ENCODE measurements around the gene PHF13.

The PHF13 gene

DNA sequence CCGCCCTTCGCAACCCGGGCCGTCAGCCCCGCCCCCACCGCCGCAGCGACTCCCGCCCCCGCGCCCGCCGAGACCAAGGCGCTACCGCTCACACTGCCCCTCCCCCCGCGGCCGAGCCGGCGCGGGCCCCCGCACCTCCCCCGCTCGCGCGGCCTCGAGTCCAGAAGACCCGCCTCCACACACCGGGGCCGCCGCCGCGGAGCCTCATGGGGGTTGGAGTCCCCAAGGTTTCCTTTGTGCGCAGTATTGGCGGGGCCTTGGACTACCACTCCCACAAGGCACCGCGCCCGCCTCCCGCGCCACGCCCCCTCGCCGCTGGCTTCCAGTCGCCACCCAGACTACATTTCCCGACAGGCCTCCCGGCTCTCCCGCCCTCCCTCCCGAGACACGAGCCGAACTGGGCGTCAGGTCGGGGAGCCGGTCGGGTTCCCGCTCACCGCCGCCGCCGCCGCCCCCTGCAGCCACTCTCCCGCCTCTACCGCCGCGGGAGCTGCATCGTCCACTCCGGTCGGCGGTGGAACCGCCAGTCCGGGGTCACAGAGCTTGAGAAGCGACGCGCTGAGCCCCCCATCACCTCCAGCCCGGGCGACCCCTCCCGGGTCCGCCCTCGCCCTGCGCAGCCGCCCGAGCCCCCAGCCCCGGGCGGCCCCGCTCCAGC is at the start of gene PHF13:
Gene PHF13, plus strand, starts transcription at position 371 of the 658 bp plus-strand sequence. CDS start 336 bp downstream, outside the sequence.
- peak; percentile 99 to 100 for DNase-seq

DNA sequence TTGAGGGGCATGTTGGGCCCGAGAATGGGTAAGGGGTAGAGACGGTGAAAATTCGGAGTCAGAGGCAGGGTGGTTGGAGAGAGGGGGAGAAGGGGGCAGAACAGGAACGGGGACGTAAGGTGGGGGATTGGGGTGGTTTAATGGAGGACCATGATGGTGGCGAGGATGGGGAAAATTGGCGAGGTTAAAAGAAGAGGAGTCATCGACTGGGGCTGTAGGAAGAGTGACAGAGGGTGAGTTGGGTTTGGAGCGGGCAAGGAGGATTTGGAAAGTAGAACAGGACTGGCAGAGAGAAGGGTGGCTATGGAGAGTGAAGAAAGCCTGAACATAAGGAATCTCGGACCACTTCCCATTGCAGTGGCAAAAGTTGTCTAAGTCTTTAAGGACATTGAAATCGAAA is 44.5 kb upstream of the PHF13 start:
- no peak for DNase-seq

DNA sequence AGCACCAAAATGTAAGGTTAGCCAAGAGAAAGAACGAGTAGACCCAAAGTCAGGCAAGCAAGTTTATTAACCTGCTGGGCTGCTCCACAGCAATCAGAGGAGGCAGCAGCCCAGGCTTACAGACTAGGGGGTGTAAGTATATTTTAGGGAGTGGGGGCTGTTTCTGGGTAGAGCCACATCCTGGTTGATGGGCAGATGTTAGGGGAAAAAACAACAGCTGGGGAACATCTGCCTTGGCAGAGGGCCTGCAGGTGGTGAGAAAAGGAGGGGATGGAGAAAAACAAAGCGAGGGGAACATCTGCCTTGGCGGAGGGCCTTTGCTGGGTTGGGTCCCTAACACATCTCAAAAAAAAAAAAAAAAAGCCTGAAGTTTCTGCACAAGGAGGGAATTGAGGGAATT is 43.4 kb upstream of the PHF13 start:
- DNase-seq, result no peak

DNA sequence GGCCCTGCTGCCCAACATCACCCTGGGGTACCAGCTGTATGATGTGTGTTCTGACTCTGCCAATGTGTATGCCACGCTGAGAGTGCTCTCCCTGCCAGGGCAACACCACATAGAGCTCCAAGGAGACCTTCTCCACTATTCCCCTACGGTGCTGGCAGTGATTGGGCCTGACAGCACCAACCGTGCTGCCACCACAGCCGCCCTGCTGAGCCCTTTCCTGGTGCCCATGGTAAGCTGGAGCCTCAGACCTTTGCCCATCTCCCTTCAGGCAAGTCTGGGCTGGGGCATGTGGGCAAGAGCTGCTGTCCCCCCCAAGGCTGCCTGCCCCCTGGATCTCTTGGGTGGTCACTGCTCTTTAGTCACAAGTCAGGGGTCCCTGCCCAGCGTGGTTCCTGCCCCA is 42.5 kb upstream of the PHF13 start:
- no peak for DNase-seq

DNA sequence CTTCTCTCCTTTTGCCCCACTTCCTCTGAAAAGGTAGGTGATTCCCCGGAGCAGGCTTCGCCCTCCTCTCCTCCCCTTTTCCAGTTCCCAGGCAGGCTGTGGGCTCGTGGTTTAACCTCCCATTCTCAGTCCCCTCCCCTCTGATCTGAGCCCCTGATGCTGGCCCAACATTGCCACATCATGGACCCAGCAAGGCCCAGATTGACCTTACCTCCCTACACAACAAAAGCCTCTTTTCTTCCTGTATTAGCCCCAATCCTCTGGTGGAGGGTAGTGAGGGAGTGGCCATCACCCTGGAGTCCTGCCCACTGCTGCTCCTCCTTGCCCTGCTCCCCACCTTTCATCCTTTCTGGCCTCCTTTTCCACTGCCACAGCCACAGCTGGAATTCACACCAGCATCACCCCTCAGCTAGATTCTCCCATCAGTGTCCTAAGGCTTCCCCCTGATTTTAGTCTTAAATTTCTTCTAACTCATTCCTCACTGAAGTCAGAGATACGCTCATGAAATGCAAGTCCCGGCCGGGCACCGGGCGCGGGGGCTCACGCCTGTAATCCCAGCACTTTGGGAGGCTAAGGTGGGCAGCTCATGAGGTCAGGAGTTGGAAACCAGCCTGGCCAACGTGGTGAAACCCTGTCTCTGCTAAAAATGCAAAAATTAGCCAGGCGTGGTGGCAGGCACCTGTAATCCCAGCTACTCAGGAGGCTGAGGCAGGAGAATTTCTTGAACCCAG is 40.7 kb upstream of the PHF13 start:
- DNase-seq, result no peak

DNA sequence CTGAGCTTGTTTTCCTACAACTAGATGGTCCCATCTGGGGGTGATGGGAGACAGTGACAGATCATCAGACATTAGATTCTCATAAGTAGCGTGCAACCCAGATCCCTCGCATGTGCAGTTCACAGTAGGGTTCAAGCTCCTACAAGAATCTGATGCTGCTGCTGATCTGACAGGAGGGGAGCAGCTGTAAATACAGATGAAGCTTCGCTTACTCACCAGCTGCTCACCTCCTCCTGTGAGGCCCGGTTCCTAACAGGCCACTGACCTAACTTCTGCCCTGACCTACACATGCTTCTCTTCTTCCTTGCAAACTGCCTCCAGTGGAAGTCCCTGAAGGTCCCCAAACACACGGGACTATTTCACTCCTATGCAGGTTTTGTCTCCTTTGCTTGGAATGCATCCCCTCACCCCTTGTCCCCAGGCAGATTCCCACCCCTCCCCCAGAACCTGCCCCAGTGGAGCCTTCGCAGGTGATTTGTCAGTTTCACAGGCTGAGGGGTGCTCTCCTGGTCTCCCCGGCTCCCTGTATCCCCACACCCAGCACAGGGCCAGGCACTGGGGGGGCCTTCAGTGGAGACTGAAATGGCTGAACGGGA is 39.4 kb upstream of the PHF13 start:
- no peak for DNase-seq

DNA sequence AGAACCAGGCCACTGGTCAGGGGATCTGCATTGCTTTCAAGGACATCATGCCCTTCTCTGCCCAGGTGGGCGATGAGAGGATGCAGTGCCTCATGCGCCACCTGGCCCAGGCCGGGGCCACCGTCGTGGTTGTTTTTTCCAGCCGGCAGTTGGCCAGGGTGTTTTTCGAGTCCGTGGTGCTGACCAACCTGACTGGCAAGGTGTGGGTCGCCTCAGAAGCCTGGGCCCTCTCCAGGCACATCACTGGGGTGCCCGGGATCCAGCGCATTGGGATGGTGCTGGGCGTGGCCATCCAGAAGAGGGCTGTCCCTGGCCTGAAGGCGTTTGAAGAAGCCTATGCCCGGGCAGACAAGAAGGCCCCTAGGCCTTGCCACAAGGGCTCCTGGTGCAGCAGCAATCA is 38.7 kb upstream of the PHF13 start:
- DNase-seq, result no peak

DNA sequence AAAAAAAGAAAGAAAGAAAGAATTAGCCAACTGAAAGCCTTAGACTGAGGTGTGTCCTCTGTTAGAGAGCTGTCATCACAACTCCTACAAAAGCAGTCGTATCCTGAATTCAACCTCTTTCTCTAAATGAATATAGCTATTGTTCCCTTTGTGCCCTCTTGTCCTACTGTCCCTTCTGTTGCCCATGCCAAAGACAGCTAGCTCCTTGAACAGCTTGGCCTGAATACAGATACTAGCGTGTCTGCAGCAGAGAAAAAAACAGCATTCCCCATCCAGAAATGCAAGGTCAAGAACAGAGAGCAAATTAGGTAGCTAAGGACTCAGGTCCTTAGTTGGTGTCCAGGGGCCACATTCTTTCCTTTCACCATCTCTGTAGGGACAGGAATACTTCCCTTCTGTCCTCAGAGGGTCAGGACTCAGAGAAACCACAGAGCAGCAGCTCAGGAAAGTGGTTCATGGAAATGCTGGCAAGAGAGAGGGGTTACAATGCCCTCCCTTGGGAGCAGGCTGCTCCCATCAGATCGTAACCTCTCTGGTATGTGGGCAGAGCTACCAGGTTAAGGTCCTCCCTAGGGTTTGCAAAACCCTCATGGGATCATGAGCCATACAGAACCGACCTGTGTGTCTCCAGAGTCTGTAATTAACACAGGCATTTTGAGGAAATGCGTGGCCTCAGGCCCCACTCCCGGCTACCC is 35.6 kb upstream of the PHF13 start:
- no peak for DNase-seq

DNA sequence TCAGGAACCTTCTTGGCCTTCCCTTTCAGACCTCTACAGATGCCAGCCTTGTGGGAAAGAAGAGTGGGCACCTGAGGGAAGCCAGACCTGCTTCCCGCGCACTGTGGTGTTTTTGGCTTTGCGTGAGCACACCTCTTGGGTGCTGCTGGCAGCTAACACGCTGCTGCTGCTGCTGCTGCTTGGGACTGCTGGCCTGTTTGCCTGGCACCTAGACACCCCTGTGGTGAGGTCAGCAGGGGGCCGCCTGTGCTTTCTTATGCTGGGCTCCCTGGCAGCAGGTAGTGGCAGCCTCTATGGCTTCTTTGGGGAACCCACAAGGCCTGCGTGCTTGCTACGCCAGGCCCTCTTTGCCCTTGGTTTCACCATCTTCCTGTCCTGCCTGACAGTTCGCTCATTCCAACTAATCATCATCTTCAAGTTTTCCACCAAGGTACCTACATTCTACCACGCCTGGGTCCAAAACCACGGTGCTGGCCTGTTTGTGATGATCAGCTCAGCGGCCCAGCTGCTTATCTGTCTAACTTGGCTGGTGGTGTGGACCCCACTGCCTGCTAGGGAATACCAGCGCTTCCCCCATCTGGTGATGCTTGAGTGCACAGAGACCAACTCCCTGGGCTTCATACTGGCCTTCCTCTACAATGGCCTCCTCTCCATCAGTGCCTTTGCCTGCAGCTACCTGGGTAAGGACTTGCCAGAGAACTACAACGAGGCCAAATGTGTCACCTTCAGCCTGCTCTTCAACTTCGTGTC is 34.7 kb upstream of the PHF13 start:
- no peak for DNase-seq

DNA sequence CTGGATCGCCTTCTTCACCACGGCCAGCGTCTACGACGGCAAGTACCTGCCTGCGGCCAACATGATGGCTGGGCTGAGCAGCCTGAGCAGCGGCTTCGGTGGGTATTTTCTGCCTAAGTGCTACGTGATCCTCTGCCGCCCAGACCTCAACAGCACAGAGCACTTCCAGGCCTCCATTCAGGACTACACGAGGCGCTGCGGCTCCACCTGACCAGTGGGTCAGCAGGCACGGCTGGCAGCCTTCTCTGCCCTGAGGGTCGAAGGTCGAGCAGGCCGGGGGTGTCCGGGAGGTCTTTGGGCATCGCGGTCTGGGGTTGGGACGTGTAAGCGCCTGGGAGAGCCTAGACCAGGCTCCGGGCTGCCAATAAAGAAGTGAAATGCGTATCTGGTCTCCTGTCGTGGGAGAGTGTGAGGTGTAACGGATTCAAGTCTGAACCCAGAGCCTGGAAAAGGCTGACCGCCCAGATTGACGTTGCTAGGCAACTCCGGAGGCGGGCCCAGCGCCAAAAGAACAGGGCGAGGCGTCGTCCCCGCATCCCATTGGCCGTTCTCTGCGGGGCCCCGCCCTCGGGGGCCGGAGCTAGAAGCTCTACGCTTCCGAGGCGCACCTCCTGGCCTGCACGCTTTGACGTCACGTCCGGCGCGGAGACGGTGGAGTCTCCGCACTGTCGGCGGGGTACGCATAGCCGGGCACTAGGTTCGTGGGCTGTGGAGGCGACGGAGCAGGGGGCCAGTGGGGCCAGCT is 34.0 kb upstream of the PHF13 start, which contains the start of gene ZBTB48:
Gene ZBTB48, plus strand, starts transcription at position 621 of the 745 bp plus-strand sequence. CDS start 616 bp downstream, outside the sequence.
- DNase-seq, result peak; percentile 99 to 100

DNA sequence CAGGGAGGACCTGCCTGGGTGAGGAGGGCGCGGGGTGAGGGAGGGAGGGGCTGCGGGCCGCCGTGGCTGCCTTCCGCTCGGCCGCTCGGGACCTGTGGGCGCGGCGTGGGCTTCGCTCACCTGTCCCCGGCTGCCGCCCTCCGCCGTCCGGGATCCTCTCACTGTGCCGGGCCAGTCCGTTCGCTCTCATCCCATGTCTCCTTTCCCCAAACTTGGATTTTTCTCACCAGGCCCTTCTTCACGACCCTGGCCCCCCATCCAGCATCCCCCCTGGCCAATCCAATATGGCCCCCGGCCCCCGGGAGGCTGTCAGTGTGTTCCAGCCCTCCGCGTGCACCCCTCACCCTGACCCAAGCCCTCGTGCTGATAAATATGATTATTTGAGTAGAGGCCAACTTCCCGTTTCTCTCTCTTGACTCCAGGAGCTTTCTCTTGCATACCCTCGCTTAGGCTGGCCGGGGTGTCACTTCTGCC is 33.4 kb upstream of the PHF13 start:
- no peak for DNase-seq

DNA sequence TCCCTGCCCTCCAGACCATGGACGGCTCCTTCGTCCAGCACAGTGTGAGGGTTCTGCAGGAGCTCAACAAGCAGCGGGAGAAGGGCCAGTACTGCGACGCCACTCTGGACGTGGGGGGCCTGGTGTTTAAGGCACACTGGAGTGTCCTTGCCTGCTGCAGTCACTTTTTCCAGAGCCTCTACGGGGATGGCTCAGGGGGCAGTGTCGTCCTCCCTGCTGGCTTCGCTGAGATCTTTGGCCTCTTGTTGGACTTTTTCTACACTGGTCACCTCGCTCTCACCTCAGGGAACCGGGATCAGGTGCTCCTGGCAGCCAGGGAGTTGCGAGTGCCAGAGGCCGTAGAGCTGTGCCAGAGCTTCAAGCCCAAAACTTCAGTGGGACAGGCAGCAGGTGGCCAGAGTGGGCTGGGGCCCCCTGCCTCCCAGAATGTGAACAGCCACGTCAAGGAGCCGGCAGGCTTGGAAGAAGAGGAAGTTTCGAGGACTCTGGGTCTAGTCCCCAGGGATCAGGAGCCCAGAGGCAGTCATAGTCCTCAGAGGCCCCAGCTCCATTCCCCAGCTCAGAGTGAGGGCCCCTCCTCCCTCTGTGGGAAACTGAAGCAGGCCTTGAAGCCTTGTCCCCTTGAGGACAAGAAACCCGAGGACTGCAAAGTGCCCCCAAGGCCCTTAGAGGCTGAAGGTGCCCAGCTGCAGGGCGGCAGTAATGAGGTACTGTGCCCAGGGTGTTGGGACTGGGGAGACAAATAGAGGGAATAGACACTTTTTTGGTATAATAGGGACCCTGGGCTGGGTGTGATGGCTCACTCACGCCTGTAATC is 32.7 kb upstream of the PHF13 start:
- DNase-seq, result no peak

DNA sequence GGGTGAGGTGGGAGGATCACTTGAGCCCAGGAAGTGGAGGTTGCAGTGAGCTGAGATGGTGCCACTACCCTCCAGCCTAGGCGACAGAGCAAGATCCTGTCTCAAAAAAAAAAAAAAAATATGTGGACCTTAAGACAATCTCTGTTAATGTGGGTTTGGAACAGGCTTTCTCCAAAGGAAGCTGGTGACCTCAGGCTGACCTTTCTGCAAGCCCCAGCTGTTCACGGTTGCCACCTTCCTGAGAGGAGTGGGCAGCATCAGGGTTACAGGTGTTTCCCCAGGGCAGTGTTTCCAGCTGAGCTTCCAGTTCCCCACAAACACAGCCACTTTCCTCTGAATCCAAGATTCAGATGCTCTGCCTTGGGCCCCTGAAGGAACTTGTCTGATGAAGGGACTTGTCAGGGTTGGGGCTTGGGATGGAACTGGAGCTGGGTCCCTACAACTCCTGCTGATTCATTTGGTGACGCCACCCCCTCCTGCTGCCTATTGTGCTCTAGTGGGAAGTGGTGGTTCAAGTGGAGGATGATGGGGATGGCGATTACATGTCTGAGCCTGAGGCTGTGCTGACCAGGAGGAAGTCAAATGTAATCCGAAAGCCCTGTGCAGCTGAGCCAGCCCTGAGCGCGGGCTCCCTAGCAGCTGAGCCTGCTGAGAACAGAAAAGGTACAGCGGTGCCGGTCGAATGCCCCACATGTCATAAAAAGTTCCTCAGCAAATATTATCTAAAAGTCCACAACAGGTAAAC is 31.8 kb upstream of the PHF13 start:
- no peak for DNase-seq

DNA sequence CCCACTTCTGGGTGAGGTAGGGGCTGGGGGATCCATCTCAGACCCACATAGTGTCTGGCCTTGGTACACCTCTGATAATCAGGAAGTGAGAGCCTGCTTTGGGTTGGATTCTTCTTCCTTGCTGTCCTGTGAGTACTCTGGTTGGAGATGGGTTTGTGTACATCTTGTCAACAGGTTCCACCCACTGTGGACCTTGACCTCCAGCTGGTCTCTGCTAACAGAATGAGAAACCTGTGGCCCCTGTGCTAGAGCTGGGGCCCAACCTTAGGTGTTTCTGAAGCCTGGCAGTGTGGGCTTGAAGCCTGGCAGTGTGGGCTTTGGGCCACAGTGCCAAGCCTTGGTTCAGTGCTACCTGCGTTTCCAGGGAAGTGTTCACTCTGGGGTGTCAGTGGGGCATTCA is 31.2 kb upstream of the PHF13 start:
- DNase-seq, result no peak

DNA sequence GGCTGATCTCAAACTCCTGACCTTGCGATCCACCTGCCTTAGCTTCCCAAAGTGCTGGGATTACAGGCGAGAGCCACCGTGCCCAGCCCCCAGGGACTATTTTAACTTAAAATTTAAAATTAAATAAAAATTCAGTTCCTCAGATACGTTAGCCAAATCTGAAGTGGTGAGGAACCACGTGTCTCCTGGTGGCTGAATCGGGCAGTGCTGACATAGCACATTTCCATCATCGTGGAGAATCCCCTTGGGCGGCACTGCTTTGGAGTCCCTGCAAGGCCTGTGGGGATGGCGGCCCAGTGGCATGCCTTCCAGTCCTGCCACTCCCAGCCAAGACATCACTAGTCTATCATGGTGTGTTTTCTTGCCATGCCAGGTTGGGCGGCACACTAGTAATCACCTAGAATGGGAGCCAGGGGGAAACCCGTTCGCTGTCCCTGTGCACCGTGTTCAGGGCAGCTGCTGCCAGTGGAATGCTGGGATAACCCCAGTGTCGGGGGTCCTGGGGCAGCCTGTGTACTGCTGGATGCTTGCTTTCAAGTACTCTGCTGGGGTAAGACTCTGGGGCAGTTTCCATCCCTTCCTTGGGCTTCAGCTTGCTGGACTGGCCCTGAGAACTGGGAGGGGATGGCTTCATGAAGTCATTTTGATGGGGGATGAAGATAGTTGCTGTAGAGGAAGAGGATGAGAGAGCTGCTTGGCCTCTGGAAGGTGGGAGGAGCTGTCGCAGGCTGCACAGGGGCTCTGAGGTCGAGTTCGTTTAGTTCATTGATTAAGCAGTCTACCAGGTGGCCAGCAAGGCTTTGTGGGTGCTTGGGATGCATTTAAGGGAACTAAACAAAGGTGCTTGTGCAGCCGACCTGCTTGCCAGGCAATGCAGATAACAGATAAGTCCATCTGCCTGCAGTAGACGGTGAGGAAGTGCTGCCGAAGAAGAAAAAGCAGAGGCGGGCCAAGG is 29.1 kb upstream of the PHF13 start:
- no peak for DNase-seq

DNA sequence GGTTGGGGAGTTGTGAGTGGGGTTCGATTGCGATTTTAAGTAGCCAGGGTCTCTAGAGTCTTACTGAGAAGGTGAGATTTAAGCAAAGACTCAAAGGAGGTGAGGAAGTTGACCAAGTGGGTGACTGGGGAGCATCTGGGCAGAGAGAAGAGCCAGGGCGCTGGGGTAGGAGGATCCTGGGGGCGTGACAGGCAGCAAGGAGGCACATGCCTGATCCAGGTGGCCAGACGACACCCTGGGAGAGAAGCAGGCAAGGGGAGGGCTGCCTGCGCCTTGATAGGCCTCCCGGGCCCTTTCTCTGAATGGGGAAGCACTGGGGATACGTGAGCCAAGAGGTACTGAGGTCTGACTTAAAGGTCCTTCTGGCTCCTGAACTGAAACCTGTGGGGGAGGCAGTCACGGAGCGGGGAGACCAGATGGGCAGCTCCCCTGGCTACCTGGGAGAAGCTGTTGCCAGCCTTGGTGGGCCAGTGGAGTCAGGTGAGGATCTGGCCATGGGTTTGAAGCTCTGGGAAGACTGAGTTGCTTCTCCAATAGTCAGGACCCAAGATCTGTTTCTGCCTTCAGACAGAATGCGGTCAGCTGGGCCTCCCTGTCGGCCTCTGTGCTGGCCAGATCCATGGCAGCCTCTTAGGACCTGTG is 28.3 kb upstream of the PHF13 start:
- no peak for DNase-seq

DNA sequence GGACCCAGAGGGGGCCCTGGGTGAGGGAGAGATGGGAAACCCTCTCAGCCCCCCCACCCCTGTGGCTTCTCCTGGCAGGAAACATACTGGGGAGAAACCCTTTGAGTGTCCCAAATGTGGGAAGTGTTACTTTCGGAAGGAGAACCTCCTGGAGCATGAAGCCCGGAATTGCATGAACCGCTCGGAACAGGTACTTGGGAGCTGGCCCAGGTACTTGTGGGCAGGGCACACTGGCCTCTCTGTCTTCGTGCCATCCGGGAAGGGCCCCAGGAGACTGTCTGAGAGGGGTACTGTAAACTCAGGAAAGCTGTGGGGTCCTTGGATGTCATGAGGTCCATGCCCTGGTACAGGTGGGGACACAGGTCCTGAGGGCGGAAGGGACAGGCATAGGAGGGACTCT is 27.7 kb upstream of the PHF13 start:
- no peak for DNase-seq

DNA sequence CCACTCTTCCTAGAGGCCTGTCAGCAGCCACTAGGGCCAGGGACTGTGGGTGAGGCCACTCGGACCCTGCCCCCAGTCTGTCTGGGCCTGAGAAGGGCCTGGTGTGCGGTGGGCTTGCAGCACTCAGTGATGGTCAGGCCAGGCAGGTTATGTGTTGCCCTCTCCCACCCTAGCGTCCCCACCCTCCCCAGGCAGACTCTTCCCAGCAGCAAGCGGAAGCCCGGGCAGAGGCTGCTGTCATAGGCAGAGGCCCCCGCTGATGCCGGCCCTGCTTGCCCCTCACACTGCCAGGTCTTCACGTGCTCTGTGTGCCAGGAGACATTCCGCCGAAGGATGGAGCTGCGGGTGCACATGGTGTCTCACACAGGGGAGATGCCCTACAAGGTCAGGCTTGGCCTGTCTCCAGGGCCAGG is 27.1 kb upstream of the PHF13 start:
- DNase-seq, result no peak

All from NCI-H446 (cell line).